Activated T-helper 9 cell treated with anti-CD3 and anti-CD28 coated beads, Interleukin-2, amount 50 U/mL, for 16 hours (primary cell): ENCODE results near the gene NR1D1.

Experiments
- DNase-seq: peaks from one replicate; pipeline ENCODE4 v3.0.0-alpha.2; 2020; ENCODE audit warnings: low read depth

The NR1D1 gene

DNA sequence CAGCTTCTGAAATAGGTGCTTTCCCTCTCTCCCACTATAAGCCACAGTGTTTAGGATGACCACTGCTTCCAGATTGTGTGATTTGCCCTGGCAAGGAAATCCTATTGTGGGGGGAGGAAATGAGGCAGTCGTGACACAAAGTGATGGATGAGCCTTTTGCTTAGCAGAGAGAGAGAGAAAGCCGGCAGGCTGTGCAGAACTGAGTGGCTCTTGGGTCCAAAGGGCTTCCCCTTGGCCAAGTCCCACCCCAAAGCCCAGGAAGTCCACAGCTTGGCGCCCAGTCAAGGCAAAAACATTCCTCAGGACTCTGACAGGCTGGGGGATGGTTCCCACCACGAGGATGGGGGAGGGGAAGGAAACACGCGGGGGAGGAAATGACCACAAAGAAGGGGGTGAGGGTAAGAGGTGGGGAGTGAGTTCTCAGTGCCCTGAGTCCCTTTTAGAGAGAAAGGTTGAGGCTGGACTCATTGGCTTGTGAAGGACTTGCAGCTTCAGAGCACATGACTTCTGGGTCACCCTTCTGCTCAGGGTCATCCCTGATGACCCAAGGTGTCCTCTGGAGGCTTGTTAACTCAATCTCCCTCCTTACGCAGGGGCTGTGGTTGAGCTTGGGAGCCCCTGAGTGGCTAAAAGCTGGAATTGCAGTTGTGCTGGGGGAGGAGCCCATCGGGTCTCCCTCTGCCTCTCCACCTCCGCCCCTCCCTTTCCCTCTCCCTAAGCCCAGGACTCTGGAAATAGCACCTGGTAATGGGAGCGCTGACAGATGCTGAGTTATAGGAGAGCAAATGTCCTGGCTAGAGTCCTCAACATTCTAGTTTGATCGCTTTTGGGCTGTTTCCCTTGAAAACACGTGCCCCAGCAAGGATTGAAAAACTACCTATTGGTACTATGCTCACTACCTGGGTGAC, 11.1 kb upstream of the NR1D1 start:
- peak; percentile 54 for DNase-seq

GRCh38 chr17:40110026-40110845, 9.8 kb upstream of the NR1D1 start:
- no peak for DNase-seq

- no peak for DNase-seq
Observed at GRCh38 chr17:40108970-40109824, 8.8 kb upstream of the NR1D1 start.

DNA sequence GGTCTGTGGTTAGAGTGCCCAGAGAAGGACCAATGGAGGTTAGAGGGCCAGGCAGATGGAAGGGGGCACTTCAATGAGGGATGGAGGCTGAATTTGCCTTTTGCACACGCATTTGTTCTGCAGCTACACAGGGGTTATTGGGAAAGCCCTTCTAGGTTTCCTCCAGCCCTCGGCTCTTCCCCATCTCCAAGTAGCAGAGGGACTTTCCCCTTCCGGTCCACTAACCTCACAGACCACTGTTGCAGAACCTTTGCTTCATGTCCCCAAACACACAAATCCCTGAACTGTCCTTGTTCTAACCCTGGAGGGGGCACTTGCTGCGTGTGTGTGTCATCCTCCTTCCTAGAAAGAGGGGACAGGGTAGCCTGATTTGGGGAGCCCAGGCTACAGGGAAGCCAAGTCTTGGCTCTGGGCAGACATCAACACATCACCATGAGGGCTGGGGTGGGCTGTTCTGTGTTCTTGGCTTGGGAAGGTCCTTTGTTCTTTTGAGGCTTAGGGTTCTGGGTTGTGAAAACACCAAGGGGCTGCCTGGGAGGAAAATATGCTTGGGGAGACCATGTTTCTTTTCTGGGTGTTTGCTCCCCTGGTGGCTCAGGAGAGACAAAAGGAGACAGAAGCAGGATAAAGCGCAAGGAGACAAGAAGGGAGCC, 7.3 kb upstream of the NR1D1 start:
- DNase-seq = no peak

DNA sequence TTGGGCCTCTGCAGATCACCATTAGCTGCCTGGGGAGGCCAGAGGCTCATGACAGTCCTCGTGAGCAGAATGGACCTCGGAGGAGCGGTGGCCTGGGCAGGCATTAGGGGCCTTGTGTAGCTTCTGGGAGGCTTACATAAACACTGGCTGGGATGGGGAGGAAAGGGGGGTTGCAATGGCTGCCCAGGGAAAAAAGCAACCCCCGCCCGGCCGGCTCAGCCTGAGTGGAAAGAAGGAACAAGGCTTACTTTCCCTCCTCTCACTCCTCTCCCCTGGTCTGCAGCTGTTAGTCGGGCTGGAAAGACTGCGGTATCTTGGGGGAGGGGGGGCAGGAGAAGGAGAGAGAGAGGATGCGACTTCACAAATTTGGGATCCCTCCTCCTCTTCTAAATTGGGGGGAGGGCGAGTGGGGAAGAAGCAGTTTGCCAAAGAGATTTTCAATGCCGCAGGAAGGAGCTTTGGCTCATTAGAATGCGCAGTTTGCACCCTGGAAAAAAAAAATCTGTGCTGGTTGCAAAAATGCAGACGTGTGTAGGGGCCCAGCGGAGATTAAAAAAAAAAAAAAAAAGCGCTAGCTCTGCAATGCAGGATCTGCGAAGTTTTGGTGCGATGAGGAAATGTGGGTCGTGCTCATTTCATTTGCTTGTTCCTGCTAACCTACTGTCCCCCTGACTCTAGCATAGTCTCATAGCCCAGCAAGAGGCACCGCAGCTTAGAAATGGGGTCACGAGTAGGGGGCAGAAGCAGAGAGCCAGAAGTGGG, 6.6 kb upstream of the NR1D1 start:
- DNase-seq = no peak

DNA sequence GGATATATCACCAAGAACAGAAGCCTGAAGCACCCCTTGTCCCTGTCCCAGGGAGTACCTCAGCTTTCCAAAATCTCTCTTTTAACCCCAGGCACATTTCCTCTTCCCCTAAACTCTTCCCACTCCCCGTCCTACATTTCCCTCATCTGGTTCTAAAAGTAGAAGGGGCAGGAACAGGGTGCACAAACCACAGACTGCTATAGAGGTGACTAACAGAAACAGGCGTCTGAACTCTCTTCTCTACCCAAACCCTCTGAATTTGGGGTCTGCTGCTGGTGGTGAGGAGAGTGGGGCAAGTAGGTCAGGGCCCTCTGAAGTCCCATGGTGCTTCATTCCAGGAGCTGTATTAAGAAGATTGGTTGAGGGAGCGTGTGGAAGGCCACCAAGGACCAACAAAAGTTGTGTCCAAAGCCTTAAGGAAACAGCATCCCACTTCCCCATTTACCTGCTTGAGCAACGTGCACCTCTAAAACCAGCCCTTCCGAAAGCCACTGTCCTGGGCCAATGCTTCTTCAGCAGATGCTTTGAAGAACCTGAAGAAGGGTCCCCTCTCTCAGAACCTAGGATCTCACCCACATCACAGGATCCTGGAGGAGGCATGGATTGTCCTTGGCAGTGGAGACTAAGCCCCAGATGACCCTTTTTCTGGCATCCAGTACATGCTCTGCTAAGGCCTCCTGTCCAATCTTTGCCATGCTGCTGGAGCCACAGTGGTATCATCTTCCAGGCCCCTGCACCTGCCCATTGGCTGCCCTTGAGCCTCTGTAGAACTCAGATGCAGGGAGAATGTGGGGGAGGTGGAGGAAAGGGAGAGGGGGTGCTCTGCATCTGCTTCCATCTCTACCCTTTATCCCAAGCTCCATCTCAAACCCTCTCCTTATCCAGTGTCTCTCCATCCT, 5.7 kb upstream of the NR1D1 start:
- DNase-seq = no peak

- no peak for DNase-seq
Observed at GRCh38 chr17:40104594-40105486, 4.5 kb upstream of the NR1D1 start.

GRCh38 chr17:40103688-40104087, 3.3 kb upstream of the NR1D1 start:
- no peak for DNase-seq

DNA sequence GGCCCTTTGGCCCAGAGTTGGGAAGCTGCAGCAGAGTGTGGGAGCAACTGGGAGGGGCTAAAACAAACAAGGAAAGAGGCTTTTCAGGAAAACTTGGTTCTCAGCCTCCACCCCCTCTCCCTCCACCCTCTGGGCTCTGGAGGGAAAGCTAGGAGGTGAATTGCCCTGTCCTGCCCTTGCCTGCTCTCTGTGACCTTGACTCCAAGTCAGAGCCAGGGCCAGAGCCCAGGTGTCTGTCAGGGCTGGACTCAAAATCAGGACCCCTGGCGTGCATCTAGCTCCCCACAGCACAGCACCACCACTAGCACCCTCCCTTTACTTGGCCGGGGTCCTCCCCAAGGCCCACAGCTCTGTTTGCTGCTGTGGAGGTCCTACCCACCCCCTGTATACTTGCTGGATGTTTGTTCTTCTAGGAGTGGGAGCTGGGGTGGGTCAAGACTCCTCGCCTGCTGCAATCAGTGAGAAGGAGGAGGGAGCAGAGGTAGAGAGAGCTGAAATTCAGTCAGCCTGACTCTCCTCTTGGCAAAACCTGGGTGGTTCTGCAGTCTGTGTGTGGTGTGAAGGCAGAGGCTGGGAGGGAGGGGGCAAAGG, 2.8 kb upstream of the NR1D1 start:
- no peak for DNase-seq

GRCh38 chr17:40101367-40102210, 1.2 kb upstream of the NR1D1 start:
- DNase-seq = no peak

DNA sequence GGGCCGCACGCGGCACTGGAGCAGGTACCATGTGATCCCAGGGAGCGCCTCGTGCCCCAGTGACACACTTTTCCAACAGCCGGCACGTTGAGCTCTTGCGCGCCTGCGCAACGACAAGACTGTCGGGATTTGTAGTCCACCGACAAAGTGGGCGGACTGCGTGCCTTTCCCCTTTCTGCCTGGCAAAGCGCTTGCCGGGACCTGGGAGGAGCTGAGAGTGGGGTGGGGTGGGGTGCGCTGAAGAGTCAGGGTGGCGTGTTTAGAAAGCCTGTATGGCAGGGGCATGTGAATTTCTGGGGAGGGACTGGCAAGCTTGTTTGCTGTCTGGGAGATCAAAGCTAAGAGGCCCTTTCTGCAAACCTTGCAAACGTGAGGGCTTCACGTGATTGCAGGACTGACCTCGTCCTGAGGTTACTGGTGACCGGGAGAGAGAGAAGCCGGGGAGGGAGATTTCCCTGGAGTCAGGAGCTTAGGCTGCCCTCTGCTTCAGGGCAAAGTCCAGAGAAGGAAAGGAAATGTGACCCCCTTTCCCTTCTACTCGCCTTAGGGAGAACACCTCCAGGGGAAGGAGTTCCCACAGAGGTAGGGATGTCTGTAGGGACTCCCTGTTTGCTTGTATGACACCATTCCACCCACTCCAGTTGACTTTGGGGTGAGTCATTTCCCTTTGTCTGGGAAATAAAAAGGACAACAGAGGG, 429 bp upstream of the NR1D1 start:
- DNase-seq = peak; percentile 86

DNA sequence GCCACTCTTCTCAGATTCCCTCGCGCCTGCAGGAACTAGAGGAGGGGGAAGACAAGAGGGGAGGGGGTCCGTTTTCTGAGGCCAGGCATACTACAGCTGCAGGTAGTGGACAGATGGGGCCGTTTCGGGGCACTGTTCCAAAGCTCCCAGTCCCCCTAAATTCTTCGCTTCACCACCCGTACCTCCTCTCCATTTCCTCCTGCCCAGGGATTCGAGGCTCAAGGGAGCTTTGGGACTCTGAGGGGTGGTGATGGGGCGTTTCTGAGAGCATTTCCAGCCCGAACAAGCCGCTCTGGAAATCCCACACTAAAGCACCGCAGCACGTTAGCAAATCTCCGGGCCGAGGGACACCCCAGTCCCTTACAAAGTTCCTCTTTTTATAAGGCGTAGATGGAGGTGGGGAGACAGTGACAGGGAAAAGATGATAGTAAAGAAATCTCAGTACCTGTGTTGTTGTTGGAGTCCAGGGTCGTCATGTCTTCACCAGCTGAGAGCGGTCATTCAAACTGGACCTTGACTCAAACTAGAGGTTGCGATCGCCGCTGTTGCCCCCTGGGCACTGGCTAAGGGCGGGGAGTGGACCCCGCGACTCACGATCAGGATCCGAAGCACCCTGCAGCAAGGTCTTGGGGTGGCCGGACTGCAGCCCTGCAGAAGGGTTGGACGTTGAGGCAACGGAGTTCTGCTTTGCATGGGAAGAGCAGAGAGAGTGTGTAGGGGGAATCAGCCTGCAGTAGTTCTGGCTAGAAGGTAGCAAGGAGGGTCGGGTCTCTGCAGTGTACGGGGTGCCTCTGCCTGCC, 570 bp downstream of the NR1D1 start:
- no peak for DNase-seq

DNA sequence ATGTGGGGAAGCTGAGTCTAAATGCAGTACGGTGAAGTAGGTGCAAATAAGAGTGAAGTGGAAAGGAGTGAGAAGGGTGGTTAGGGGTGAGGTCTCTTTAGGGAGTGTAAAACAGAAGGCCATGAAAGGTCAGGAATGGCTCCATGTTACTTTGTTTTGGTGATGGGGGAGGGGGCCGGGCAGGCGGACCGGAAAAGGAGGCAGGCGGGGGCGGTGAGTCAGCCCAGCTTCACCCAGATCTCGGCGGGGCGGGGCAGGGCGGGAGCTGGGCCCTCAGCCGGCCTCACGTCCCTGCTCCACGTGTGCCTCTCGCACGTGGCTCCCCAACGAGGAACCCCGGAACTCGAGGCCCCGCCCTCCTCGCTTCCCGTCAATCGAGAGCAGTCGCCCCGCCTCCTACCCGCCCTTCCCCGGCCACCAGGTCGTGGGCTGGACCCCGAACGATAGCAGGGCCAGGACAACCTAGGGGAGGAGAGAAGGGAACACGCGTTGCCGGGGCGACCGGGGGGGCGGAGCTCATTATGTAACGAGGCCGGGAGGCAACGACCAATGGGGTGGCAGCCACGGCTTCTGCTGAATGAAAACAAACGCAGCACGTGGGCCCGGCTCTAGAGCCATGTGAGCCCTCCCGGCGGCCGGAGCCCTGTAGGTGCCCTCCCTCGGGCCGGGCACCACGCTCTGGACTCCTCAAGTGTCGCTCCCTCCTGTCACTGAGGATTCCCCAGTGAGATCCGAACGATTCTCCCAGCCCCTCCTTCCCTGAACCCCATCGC, 1.4 kb downstream of the NR1D1 start:
- peak; percentile 99 for DNase-seq

DNA sequence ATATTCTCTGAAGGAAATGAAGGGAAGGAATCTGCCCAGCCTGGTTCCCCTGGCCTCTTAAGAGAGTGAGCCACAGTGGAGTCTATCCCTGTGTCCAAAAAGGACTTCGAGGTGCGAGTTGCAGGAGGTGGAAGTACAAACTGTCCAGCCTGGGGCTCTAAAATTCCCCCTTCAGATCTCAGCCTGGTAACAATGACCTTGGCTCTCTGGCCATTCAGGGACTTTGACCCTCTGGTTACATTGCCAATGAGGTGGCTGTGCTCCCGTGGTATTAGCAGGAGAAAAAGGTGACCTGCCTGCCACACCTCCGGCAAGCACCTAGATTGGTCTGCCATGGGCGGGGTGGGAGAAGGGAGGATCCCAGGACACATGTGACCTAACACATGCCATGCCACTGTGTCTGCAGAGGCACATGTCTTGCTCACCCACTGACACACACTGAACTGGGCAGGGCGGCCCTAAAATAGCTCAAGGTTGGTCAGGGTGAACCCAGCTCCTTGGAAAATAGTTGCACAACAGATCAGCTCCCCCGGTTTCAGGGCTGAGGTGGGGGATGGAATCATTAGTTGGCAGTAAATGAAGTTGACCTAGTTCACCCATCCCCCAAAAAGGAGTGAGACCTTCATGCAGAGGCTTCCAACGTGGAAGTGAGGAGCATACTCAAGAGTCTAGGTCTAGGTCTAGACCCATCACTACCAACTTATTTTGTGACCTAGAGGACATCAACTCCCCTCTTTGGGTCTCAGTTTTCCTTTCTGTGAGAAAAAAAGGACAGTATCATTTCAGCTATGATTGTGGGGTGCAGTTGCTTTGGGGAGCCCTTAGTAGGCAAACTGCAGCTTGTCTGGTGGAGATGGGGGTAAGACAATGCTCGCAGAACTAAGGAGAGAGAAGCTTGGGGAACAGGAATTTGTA, 2.2 kb downstream of the NR1D1 start:
- DNase-seq = no peak
